Activated CD8-positive, alpha-beta memory T cell treated with anti-CD3 and anti-CD28 coated beads for 36 hours (primary cell): Measurements from ENCODE around the gene TELO2. TPM values are rescaled to one million over a fixed set of nuclear protein-coding genes. Genes with fewer than 3 reads are reported as not detected.
"Not testable (repeated sequence)": the region's sequence is repeated elsewhere in the genome, so short reads cannot be mapped to it uniquely, and the experiment has no call there.

ENCODE experiments used
- CTCF ChIA-PET: fragments of 350-600 bp; sonication (Branson Sonifier 250); formaldehyde crosslinking; loops from one replicate; lab custom pipeline; 2021; ENCODE audit warnings: antibody characterized with exemption; lab: Charles Lee
- POLR2A ChIA-PET: fragments of 350-600 bp; sonication (Branson Sonifier 250); formaldehyde crosslinking; loops from one replicate; lab custom pipeline; 2021; ENCODE audit warnings: antibody characterized with exemption; lab: Charles Lee
- total RNA-seq, 2 experiments: library from RNA; stranded (reverse); gene quantifications; one replicate each; pipeline ENCODE4 v1.2.3, GENCODE V29; 2021

Gene TELO2
- total RNA-seq, 2 experiments from 2014 or later = 88.2 to 89.3 TPM

DNA sequence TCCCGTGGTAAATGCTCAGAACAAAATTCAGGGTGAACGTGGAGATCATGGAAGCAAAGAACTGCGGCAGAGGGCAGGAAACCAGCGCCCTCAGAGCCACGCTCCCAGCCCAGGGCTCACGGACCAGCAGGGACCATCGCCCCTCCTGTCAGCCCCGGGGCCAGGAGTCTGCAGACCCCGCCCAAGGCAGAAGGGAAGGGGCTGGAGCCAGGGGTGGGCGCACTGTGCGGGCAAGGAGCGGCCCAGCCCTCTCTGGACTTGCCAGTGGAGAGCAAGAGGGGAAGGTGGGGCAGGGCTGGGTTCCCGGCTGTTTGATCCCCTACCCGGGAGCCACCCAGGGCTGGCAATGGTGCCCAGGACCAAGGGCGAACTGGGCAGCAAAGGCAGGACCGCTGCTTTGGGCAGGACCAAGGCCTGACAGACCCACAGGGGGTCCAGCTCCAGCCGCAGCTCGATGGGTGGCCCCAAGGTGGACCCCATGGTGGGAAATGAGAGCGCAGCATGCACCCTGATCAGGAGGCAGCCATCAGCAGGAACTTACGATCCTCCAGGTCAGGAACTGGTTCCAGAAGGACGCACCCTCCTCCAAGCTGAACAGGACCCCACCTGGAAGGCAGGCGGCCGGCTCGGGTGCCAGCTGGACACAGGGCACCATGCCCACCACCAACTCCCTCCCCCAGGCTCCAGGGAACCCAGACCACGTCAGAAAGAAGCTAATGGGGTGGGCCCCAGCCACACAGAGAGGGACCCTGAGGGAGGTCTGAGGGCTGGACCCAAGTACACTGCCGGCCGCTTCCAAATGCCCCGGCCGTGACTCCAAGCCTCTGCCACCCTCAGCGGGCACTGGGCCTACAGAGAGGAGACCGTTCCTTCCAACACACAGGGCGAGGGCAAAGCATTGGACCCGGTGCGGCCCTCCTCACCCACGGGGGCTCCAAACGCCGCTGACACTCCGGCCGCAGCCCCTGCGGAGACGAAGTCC is 37.7 kb upstream of the TELO2 start:
- ChIA-PET POLR2A (no interaction called here), CTCF (no interaction called here)

DNA sequence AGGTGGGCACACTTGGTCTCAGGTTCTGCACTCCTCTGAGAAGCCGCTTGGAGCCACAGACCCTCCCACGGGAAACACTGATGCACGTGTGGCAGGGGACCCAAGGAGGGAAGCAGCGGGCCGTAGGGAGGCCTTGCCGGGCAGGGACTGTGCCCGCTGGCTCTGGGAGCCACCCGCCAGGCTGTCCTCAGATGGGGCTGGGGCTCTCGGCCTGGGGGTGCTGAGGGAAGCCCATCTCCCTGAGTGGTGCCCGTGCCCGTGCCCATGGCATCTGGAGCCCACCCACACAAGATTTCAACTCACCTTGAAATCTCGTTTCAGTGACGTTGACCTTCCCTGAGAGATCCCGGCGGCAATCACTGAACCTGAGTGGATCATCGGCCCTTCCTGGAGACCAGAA is 36.2 kb upstream of the TELO2 start:
- ChIA-PET POLR2A (no interaction called here), CTCF (no interaction called here)

DNA sequence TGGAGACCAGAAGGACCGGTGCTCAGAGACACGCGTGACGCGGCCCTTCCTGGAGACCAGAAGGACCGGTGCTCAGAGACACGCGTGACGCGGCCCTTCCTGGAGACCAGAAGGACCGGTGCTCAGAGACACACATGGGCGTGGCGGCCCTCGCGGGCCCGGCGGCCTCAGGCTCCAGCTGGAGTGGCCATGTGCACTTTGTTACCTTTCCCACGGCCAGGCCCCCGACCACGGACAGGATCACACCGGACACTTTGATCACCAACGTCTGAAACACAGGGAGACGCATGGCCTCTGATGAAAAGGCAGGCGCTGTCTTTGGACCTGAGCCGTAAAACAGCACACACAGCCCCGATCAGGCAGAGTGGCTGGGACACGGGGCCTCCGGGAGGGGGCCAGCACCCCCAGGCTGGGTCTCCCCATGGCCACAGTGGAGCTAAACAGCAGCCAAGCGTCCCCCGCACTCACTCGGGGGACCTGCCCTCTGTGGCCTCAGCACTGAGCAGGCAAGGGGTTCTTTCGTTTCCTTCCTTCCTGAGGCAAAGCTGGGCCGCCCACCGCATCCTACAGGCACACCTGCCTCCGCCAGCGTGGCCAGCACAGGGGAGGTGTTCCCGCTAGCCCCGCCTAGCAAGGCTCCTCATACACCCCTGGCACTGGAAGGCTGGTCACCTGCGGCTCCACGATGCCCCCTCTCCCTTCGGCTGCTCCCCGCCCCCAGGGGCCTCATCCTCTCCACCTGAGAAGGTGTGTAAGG is 35.5 kb upstream of the TELO2 start:
- ChIA-PET CTCF (no interaction called here), POLR2A (no interaction called here)

- ChIA-PET CTCF (no interaction called here), POLR2A (no interaction called here)
These were observed 34.7 kb upstream of the TELO2 start for GRCh38 chr16:1458336-1458976.

DNA sequence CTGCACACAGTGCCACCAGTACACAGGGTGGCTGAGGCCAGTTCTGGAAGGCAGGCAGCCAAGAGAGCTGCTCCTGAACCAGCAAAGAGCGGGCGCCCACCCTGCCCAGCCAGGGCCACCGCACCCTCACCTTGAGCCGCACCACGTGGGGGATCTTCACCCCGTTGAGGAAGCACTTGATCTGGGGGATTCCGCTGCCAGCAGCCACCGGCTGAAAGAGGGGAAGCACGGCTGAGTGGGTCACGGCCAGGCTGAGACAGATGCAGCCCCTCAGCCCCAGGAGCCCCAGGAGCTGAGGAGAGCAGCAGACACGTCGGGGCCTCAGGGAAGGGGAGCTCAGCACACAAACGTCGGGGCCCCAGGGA is 34.2 kb upstream of the TELO2 start:
- ChIA-PET POLR2A (no interaction called here), CTCF (no interaction called here)

DNA sequence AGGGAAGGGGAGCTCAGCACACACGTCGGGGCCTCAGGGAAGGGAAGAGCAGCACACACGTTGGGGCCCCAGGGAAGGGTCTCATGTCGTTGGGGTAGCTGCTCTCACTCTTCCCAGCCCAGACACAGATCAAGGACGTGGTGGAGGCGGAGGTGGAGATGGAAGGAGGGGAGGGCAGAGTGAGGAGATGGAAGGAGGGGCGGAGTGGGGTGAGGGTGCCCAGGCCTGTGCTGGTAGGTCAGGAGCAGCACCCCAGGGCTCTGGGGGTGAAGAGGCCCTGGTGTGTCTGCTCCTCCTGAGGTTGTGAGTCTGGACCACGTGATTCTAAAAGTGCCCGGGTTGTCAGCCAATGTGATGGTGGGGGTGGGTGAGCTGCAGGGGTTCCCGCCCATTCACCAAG is 33.2 kb upstream of the TELO2 start:
- CTCF ChIA-PET = no interaction called here
- POLR2A ChIA-PET = interaction anchor here (0.8 kb wide), 1 partner anchor 46 kb away, joined by 7 read pairs; no protein-coding TSS in a partner anchor

DNA sequence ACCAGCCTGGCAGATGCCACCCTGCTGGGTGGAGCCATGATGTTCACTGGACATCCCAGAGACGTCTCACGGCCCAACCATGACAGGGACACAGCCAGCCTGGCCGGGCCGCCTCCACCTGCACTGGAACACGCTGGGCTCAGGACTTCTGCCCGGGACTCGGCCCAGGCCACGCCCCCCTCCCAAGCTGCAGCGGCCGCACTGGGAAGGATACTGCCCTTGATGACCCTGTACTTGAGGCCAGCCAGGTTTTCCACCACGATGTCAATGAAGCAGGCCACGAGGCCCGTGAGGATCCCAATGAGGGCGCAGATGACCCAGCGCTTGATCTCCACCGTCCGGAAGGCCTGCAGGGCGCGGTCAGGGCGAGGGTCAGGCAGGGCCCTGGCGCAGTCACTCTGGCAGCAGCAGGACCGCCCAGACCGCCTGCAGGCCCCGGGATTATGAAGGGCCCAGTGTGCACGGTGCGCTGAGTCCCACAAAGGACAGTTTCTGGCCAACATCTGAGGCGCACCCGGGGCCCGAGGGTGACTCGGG is 32.5 kb upstream of the TELO2 start:
- ChIA-PET CTCF (no interaction called here), POLR2A (no interaction called here)

DNA sequence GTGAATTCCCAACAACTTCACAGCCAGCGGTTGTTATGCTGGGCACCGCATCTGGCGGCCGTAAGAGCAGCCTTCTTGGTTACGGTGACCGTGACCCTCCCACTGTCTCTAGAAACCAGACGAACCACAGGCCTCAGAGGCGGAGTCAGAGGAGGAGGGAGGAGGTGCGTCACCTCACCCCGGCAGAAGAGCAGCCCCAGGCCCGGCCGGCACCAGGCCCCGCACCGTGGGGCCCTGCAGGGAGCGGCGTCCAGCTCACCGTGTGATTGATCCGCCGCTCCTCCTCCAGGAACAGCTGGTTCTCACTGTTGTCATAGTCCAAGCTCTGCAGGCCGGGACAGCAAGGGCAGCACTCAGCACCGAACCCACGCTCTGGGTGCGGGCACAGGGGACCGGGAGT is 32.0 kb upstream of the TELO2 start:
- CTCF ChIA-PET = no interaction called here

GRCh38 chr16:1464196-1464893 is 28.8 kb upstream of the TELO2 start:
- ChIA-PET CTCF (no interaction called here), POLR2A (no interaction called here)

More for the DNA sequence above, 32.0 kb upstream of the TELO2 start:
- POLR2A ChIA-PET = no interaction called here

- POLR2A ChIA-PET = no interaction called here
These were observed 28.1 kb upstream of the TELO2 start for GRCh38 chr16:1464894-1465566.

GRCh38 chr16:1465567-1465915 is 27.6 kb upstream of the TELO2 start:
- POLR2A ChIA-PET = no interaction called here

More at GRCh38 chr16:1464894-1465566, 28.1 kb upstream of the TELO2 start:
- CTCF ChIA-PET = no interaction called here

GRCh38 chr16:1466054-1466453 is 27.1 kb upstream of the TELO2 start:
- CTCF ChIA-PET = interaction anchor here (0.6 kb wide), 1 partner anchor 102 kb away, joined by 4 read pairs; no protein-coding TSS in a partner anchor
- POLR2A ChIA-PET = no interaction called here

More at GRCh38 chr16:1465567-1465915, 27.6 kb upstream of the TELO2 start:
- CTCF ChIA-PET = no interaction called here

DNA sequence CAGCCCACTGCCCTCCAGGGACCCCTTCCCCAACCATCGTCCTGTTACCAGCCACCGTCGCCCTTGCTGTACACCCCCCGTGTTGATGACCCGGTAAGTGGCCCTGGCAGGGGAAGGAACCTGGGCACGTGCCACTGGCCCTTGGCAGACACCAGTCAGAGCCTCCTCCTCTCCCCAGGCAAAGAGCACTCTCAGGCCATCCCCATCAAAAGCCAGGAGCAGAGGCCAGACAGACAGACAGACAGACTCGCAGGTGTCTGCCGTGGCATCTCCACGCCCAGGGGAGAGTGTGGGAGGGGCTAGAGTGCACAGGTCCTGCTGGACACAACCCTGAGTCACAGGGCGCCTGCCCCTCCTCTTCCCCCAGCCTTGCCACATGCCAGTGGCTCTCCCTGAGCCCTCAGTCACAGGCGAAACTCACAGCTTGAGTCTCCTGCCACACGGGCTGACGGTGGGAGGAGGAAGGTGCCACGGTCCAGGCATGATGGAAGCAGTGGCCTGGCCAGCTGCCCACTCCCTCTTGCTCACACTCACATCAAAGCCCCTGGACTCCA is 26.1 kb upstream of the TELO2 start:
- ChIA-PET POLR2A (no interaction called here), CTCF (interaction anchor here (0.6 kb wide), 1 partner anchor 103 kb away, joined by 4 read pairs; no protein-coding TSS in a partner anchor)

DNA sequence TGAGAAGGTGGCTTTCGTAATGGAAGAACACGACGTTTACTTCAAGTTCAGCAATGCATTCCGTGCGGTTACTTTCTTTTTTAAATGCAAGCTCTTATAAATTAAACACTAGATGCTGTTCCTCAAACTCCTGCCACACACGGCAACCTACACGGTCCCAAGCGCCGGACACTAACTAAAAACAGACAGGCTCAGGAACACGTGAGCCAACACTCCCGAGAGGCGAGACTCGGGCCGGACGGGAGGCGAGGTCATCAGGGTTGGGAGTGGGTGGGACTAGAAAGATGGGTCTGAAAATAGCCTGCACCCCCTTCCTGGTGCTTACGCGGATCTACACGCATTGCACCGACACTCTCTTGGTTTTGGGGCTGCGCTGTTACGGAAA is 24.7 kb upstream of the TELO2 start:
- ChIA-PET POLR2A (no interaction called here), CTCF (no interaction called here)

- CTCF ChIA-PET = interaction anchor here (0.7 kb wide), 1 partner anchor 1218 kb away, joined by 3 read pairs; no protein-coding TSS in a partner anchor
- POLR2A ChIA-PET = not testable (repeated sequence)
These were observed 24.0 kb upstream of the TELO2 start for GRCh38 chr16:1469141-1469540.

DNA sequence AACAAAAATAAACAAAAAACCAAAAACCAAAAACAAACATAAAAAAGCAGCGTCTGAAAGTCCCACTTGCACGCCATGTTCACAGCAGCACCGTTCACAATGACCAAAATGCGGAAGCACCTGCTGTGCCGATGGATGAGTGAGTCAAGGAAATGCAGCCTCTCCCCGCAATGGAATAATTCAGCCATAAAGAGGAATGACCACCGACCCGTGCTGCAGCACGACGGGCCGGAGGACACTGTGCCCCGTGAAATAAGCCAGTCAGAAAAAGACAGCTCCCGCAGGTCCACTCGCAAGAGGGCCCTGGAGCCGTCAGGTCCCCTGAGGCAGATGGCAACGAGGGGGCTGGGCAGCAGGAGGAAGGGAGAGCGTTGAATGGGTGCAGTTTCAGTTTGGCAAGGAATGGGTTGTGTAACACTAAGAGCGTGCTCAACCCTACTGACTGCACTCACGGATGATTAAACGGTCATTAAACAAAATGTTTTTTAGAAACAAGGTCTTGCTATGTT is 23.4 kb upstream of the TELO2 start:
- POLR2A ChIA-PET = no interaction called here
- CTCF ChIA-PET = no interaction called here

- ChIA-PET POLR2A (no interaction called here), CTCF (no interaction called here)
These were observed 22.5 kb upstream of the TELO2 start for GRCh38 chr16:1470481-1471251.
